ENCODE results near the gene SELENON. TPM values are rescaled to one million over a fixed set of nuclear protein-coding genes. Genes with fewer than 3 reads are reported as not detected.

SELENON gene
- total and polyA plus RNA-seq, 2 of the 13 experiments (the other 11 are each of a cell fraction or from before 2014, with no cell fraction given) = 3.8 to 8.0 TPM

- TF ChIP-seq GPBP1L1 (CRISPR knock-in tag; IDR thresholded peaks at IDR 0.05) = no peak
- peak; percentile 83 for TF ChIP-seq ZNF503 (CRISPR knock-in tag; IDR thresholded peaks at IDR 0.05)
- TF ChIP-seq FOXO1 (CRISPR knock-in tag; IDR thresholded peaks at IDR 0.05) = peak; percentile 19; the same call in 1 of the 2 replicates
- peak; percentile 82; the same call in 1 of the 2 replicates for TF ChIP-seq ZFYVE20 (CRISPR knock-in tag; IDR thresholded peaks at IDR 0.05; ENCODE audit: borderline replicate concordance, low read depth)
- no peak for TF ChIP-seq ZNF780A (CRISPR knock-in tag; IDR thresholded peaks at IDR 0.05)
- TF ChIP-seq ZNF260 (CRISPR knock-in tag; IDR thresholded peaks at IDR 0.05; ENCODE audit: borderline replicate concordance, low read depth) = no peak
- no peak for TF ChIP-seq PRMT3 (CRISPR knock-in tag; IDR thresholded peaks at IDR 0.05; ENCODE audit: borderline replicate concordance, low read depth)
- TF ChIP-seq KDM3A (CRISPR knock-in tag; IDR thresholded peaks at IDR 0.05; ENCODE audit: low read depth) = no peak
- no peak for TF ChIP-seq ZNF569 (CRISPR knock-in tag; IDR thresholded peaks at IDR 0.05; ENCODE audit: borderline replicate concordance)
- TF ChIP-seq HNRNPH1 (optimal IDR thresholded peaks at IDR 0.05; ENCODE audit: low read depth, low read length) = no peak
- TF ChIP-seq ZNF3 (CRISPR knock-in tag; IDR thresholded peaks at IDR 0.05) = no peak
- TF ChIP-seq ZBTB1 (CRISPR knock-in tag; IDR thresholded peaks at IDR 0.05; ENCODE audit: borderline replicate concordance) = 0 out of 2 replicates have a peak, but pooled peaks have one; percentile 31
- TF ChIP-seq CREM (IDR thresholded peaks at IDR 0.05) = no peak; the same call in 1 of the 2 replicates
- TF ChIP-seq CREM (CRISPR knock-in tag; IDR thresholded peaks at IDR 0.05) = no peak
- no peak for TF ChIP-seq REXO4 (CRISPR knock-in tag; IDR thresholded peaks at IDR 0.05; ENCODE audit: borderline replicate concordance)
- TF ChIP-seq EZH2 (conservative IDR thresholded peaks at IDR 0.05; ENCODE audit: low read depth, low read length) = no peak
- no peak for TF ChIP-seq SMAD1 (CRISPR knock-in tag; IDR thresholded peaks at IDR 0.05; ENCODE audit: borderline replicate concordance, low read depth)
- TF ChIP-seq CHCHD3 (CRISPR knock-in tag; IDR thresholded peaks at IDR 0.05) = peak; percentile 95
- no peak for TF ChIP-seq FOSL1 (CRISPR knock-in tag; IDR thresholded peaks at IDR 0.05; ENCODE audit: borderline replicate concordance)
- TF ChIP-seq MTA3 (CRISPR knock-in tag; IDR thresholded peaks at IDR 0.05) = no peak
- peak; percentile 30; the same call in 1 of the 2 replicates for TF ChIP-seq NCOA2 (CRISPR knock-in tag; IDR thresholded peaks at IDR 0.05)
- peak; percentile 77 for TF ChIP-seq GATAD2A (CRISPR knock-in tag; IDR thresholded peaks at IDR 0.05)
- no peak for TF ChIP-seq PREB (CRISPR knock-in tag; IDR thresholded peaks at IDR 0.05)
- peak; percentile 42; the same call in 1 of the 2 replicates for TF ChIP-seq ZNF558 (CRISPR knock-in tag; IDR thresholded peaks at IDR 0.05; ENCODE audit: borderline replicate concordance)
- peak; percentile 74; the same call in 1 of the 2 replicates for TF ChIP-seq JUNB (CRISPR knock-in tag; IDR thresholded peaks at IDR 0.05; ENCODE audit: borderline replicate concordance)
- peak; percentile 82; the same call in 1 of the 2 replicates for TF ChIP-seq ZNF616 (CRISPR knock-in tag; IDR thresholded peaks at IDR 0.05; ENCODE audit: low read depth)
- 0 out of 2 replicates have a peak, but pooled peaks have one; percentile 37 for TF ChIP-seq ISX (CRISPR knock-in tag; conservative IDR thresholded peaks at IDR 0.05)
Observed at GRCh38 chr1:25858906-25859789, 59.2 kb downstream of the SELENON start, which contains the start of gene AUNIP (continued).
